Testis (tissue), 2 donors: ENCODE results near the gene ESRRB.

Experiments used
- POLR2A ChIP-seq: fragments of 450-650 bp; IDR thresholded peaks from one replicate; pipeline ENCODE4 v1.6.1; 2017; ENCODE audit warnings: antibody characterized with exemption, mild to moderate bottlenecking, moderate library complexity
- TF ChIP-seq, protein P1 (sequence below), 3 experiments: fragments of 450-650 bp in 2 of 3; fragments of 200-600 bp in 1 of 3; sonication (generic) in 1 of 3; IDR thresholded peaks; one replicate each; pipeline ENCODE4 v1.5.1; 2016 to 2019; ENCODE audit warnings: antibody characterized with exemption in 3 of 3, mild to moderate bottlenecking in 2 of 3, moderate library complexity in 1 of 3

DNA sequence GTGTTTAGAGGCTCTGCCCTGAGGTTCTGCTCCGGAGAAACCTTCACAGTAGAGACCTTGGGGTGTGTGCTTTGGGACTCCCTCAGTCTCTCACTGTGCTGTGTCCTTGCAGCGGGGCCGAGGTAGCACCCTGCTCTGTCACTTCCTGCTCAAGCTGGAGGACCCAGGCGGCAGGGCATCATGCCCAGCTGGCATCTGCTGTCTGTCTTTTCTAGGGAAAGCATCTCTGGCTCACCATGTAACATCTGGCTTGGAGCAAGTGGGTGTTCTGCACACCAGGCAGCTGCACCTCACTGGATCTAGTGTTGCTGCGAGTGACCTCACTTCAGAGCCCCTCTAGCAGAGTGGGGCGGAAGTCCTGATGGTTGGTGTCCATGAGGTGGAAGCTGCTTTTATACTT lies 124.5 kb downstream of the ESRRB start:
- TF ChIP-seq POLR2A, result no peak
- TF ChIP-seq, protein P1, sequence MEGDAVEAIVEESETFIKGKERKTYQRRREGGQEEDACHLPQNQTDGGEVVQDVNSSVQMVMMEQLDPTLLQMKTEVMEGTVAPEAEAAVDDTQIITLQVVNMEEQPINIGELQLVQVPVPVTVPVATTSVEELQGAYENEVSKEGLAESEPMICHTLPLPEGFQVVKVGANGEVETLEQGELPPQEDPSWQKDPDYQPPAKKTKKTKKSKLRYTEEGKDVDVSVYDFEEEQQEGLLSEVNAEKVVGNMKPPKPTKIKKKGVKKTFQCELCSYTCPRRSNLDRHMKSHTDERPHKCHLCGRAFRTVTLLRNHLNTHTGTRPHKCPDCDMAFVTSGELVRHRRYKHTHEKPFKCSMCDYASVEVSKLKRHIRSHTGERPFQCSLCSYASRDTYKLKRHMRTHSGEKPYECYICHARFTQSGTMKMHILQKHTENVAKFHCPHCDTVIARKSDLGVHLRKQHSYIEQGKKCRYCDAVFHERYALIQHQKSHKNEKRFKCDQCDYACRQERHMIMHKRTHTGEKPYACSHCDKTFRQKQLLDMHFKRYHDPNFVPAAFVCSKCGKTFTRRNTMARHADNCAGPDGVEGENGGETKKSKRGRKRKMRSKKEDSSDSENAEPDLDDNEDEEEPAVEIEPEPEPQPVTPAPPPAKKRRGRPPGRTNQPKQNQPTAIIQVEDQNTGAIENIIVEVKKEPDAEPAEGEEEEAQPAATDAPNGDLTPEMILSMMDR (IDR thresholded peaks at IDR 0.05), result no peak
